GM23248 (cell line): ENCODE measurements around the gene ANGPTL2. TPM values are rescaled to one million over a fixed set of nuclear protein-coding genes. Genes with fewer than 3 reads are reported as not detected.

Source experiments
- DNase-seq: peaks from one replicate; pipeline ENCODE4 v3.0.0-alpha.2; 2015
- H2AFZ ChIP-seq: fragments of 200-600 bp; sonication (generic); 2 replicates; pipeline ENCODE4 v1.6.1; 2016; ENCODE audit warnings: antibody characterized with exemption
- H3F3A ChIP-seq: fragments of 200-600 bp; sonication (generic); 2 replicates; pipeline ENCODE4 v1.6.1; 2016; ENCODE audit warnings: mild to moderate bottlenecking, antibody characterized with exemption, mixed run types; ENCODE audit not compliant: insufficient read depth
- H3K27ac ChIP-seq: fragments of 200-600 bp; sonication (generic); 2 replicates; pipeline ENCODE4 v1.5.1; 2016; ENCODE audit warnings: mild to moderate bottlenecking
- H3K27me3 ChIP-seq: fragments of 200-600 bp; sonication (generic); replicated peaks from 2 replicates; pipeline ENCODE4 v1.6.1; 2016; ENCODE audit warnings: mild to moderate bottlenecking; ENCODE audit not compliant: insufficient read depth
- H3K36me3 ChIP-seq: fragments of 200-600 bp; sonication (generic); 2 replicates; pipeline ENCODE4 v1.6.1; 2016; ENCODE audit warnings: low read depth, mild to moderate bottlenecking
- H3K4me1 ChIP-seq: fragments of 200-600 bp; sonication (generic); 2 replicates; pipeline ENCODE4 v1.6.1; 2016; ENCODE audit warnings: mild to moderate bottlenecking; ENCODE audit not compliant: insufficient read depth
- H3K4me2 ChIP-seq: fragments of 200-600 bp; sonication (generic); one replicate; pipeline ENCODE4 v1.6.1; 2016; ENCODE audit warnings: mild to moderate bottlenecking; ENCODE audit not compliant: unreplicated experiment
- H3K4me3 ChIP-seq: fragments of 200-600 bp; sonication (generic); 2 replicates; pipeline ENCODE4 v1.5.1; 2016; ENCODE audit warnings: mild to moderate bottlenecking
- H3K79me2 ChIP-seq: fragments of 200-600 bp; sonication (generic); 2 replicates; pipeline ENCODE4 v1.6.1; 2016; ENCODE audit warnings: mild to moderate bottlenecking; ENCODE audit not compliant: insufficient read depth
- H3K9ac ChIP-seq: fragments of 200-600 bp; sonication (generic); 2 replicates; pipeline ENCODE4 v1.6.1; 2016; ENCODE audit warnings: mild to moderate bottlenecking
- H3K9me2 ChIP-seq: fragments of 200-600 bp; sonication (generic); 2 replicates; pipeline ENCODE4 v1.6.1; 2016; ENCODE audit warnings: mixed run types, mild to moderate bottlenecking, moderate library complexity; ENCODE audit not compliant: insufficient read depth
- H3K9me3 ChIP-seq: fragments of 200-600 bp; sonication (generic); one replicate; pipeline ENCODE4 v1.6.1; 2017; ENCODE audit warnings: low read depth
- H4K20me1 ChIP-seq: fragments of 200-600 bp; sonication (generic); 2 replicates; pipeline ENCODE4 v1.6.0; 2016; ENCODE audit not compliant: insufficient read depth
- EZH2 ChIP-seq: fragments of 200-600 bp; sonication (generic); IDR thresholded peaks from 2 replicates; pipeline ENCODE4 v1.6.1; 2018; ENCODE audit warnings: antibody characterized with exemption, mild to moderate bottlenecking; ENCODE audit not compliant: insufficient read depth, poor library complexity, severe bottlenecking
- EZH2phosphoT487 ChIP-seq: fragments of 200-600 bp; sonication (generic); IDR thresholded peaks from 2 replicates; pipeline ENCODE4 v1.6.1; 2018; ENCODE audit warnings: antibody characterized with exemption, moderate library complexity, mild to moderate bottlenecking, low read depth; ENCODE audit not compliant: insufficient read depth
- WGBS, 2 experiments: methylation state at CpG; one replicate each; pipeline ENCODE4 v1.1.6; 2015 to 2017; ENCODE audit warnings: low lambda C conversion rate in 2 of 2, low coverage in 1 of 2; ENCODE audit errors: missing lambda C conversion rate in 2 of 2; 5-methylcytosine and 5-hydroxymethylcytosine counted together
- in situ Hi-C: fragments of 300-500 bp; cut with MboI; formaldehyde crosslinking; loops from 2 replicates; pipeline ENCODE4 v1.15.0; 2020
- polyA plus RNA-seq: library from polyadenylated mRNA; unstranded; fragments of >200 nt; fragmentation: Nextera tagmentation; extraction: Ambion mirVana; gene quantifications from 2 replicates; pipeline ENCODE4 v1.2.1, GENCODE V29; 2016
- total RNA-seq: library from RNA; depleted of rRNA; stranded (reverse); fragments of >200 nt; shearing (Covaris generic); gene quantifications from 2 replicates; pipeline ENCODE4 v1.2.3, GENCODE V29; 2014

The ANGPTL2 gene
- total and polyA plus RNA-seq, 2 experiments from 2014 or later = 8.8 to 12.3 TPM

DNA sequence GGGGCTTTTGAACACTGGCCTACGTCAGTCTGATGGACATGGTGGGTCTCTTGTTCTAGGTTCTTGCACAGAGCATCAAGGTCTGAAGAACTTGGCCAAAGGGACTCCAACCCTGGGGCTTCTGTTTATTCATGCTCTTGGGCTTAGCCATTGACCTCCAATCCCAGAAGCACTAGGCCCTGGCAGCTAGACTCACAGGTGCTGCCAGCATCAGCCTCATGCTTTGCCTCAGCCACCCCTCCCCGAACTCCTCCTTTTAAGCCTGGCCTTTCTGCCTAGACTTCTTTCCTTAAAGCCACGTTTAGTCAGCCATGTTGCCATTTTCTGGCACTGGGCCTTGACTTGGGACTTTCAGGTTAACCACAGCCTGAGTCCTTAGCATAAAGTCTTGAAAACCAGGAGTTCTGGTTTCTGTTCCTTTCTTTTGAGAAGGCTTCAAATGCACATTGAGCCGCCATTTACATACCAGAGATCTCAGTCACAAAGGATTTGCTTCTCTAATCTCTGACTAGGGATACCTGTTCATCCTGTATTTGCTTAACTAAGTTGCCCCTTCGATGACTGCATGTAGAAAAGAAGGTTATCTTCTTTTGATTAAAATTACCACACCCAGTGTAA, 54.7 kb downstream of the ANGPTL2 start:
- WGBS, 2 experiments = 88 to 89% methylated on average over 5 of the region's 5 CpGs
- peaks cover 18% of the 10 kb centered on the region for H3F3A ChIP-seq
- H3K79me2 ChIP-seq = no peaks in the 10 kb centered on the region
- no peak overlapping the region for H3K4me2 ChIP-seq
- in situ Hi-C loops = no loop called here
- H3K27ac ChIP-seq = no peak overlapping the region
- H3K9ac ChIP-seq = no peak overlapping the region
- no peaks in the 10 kb centered on the region for H3K27me3 ChIP-seq
- no peaks in the 10 kb centered on the region for H3K9me2 ChIP-seq
- H4K20me1 ChIP-seq = no peaks in the 10 kb centered on the region
- H2AFZ ChIP-seq = no peak overlapping the region
- no peak overlapping the region for H3K4me3 ChIP-seq
- DNase-seq = no peak
- peaks cover 15% of the 10 kb centered on the region for H3K4me1 ChIP-seq
- peaks cover under 1% of the 10 kb centered on the region for H3K9me3 ChIP-seq
- no peak for TF ChIP-seq EZH2phosphoT487
- TF ChIP-seq EZH2 = no peak
- no peaks in the 10 kb centered on the region for H3K36me3 ChIP-seq

DNA sequence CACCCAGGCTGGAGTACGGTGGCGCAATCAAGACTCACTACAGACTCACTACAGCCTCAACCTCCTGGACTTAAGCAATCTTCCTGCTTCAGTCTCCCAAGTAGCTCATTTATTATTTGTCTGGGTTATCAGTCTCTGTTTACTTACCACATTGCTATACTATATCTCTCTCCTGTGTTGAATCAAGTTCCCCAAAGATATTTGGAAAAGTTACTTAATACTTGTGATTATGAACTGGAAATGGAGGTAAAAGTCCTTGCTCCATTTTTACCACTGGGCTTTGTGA, 55.6 kb downstream of the ANGPTL2 start:
- Histone ChIP-seq H3K9me3 (no peaks in the 10 kb centered on the region), H3K4me1 (peaks cover 15% of the 10 kb centered on the region), H3K9me2 (no peaks in the 10 kb centered on the region), H3K36me3 (no peaks in the 10 kb centered on the region), H3K4me2 (no peak overlapping the region), H3K4me3 (no peak overlapping the region), H3K79me2 (no peaks in the 10 kb centered on the region), H3K27me3 (no peaks in the 10 kb centered on the region), H2AFZ (no peak overlapping the region), H3F3A (peaks cover 18% of the 10 kb centered on the region), H3K27ac (peak overlapping the region; percentile 72), H4K20me1 (no peaks in the 10 kb centered on the region), H3K9ac (no peak overlapping the region)
- DNase-seq = peak; percentile 65
- TF ChIP-seq EZH2phosphoT487 (no peak), EZH2 (no peak)
- in situ Hi-C loops = no loop called here
- WGBS, 2 experiments = 55 to 67% methylated on average over 2 of the region's 2 CpGs

GRCh38 chr9:127066060-127066850, 56.2 kb downstream of the ANGPTL2 start:
- TF ChIP-seq EZH2 = no peak
- TF ChIP-seq EZH2phosphoT487 = no peak
- Histone ChIP-seq H3K9ac (no peak overlapping the region; the same call in 1 of the 2 replicates), H3K36me3 (no peaks in the 10 kb centered on the region), H3K4me3 (no peak overlapping the region), H3K4me2 (no peak overlapping the region), H3K79me2 (no peaks in the 10 kb centered on the region), H3K27ac (peak overlapping the region; percentile 72), H3K27me3 (no peaks in the 10 kb centered on the region), H2AFZ (no peak overlapping the region), H4K20me1 (no peaks in the 10 kb centered on the region), H3K4me1 (peaks cover 15% of the 10 kb centered on the region), H3F3A (peaks cover 18% of the 10 kb centered on the region), H3K9me3 (no peaks in the 10 kb centered on the region), H3K9me2 (no peaks in the 10 kb centered on the region)
- DNase-seq = peak; percentile 57
- 79 to 83% methylated on average over 9 of the region's 9 CpGs for WGBS, 2 experiments
- in situ Hi-C loops = no loop called here

- in situ Hi-C loops = no loop called here
- Histone ChIP-seq H3K36me3 (no peaks in the 10 kb centered on the region), H3K9me2 (no peaks in the 10 kb centered on the region), H3F3A (peaks cover 18% of the 10 kb centered on the region), H3K27me3 (no peaks in the 10 kb centered on the region), H3K4me1 (peaks cover 15% of the 10 kb centered on the region), H3K9ac (no peak overlapping the region; the same call in 1 of the 2 replicates), H3K79me2 (no peaks in the 10 kb centered on the region), H2AFZ (no peak overlapping the region), H4K20me1 (no peaks in the 10 kb centered on the region), H3K9me3 (no peaks in the 10 kb centered on the region), H3K27ac (peak overlapping the region; percentile 72), H3K4me2 (no peak overlapping the region), H3K4me3 (no peak overlapping the region)
- WGBS, 2 experiments = 7 to 17% methylated on average over 1 of the region's 1 CpG
- TF ChIP-seq EZH2phosphoT487 = no peak
- TF ChIP-seq EZH2 = no peak
- DNase-seq = peak; percentile 76
These were observed 56.8 kb downstream of the ANGPTL2 start for GRCh38 chr9:127065592-127065991.
